ENCODE data around the gene IGFL1.
"Not testable (repeated sequence)": the region's sequence is repeated elsewhere in the genome, so short reads cannot be mapped to it uniquely, and the experiment has no call there.

The IGFL1 gene

GRCh38 chr19:46229442-46229841 is at the start of gene IGFL1:
Gene IGFL1 (plus strand): TSS chr19:46229742. CDS start chr19:46229775, 33 bp downstream.
- H3K27ac ChIP-seq = no peak within 1 kb of the TSS
- TF ChIP-seq CTCF (IDR thresholded peaks at IDR 0.05) (no peak), ZFX (IDR thresholded peaks at IDR 0.05; ENCODE audit: borderline replicate concordance) (no peak)

GRCh38 chr19:46180701-46181387 is 48.7 kb upstream of the IGFL1 start:
- no peak overlapping the region for H3K27ac ChIP-seq
- TF ChIP-seq ZFX (IDR thresholded peaks at IDR 0.05; ENCODE audit: borderline replicate concordance) (no peak), CTCF (IDR thresholded peaks at IDR 0.05) (no peak)

- H3K27ac ChIP-seq = no peak overlapping the region
- TF ChIP-seq CTCF (IDR thresholded peaks at IDR 0.05) (no peak), ZFX (IDR thresholded peaks at IDR 0.05; ENCODE audit: borderline replicate concordance) (no peak)
These were observed 48.2 kb upstream of the IGFL1 start for GRCh38 chr19:46181388-46181779.

- TF ChIP-seq ZFX (IDR thresholded peaks at IDR 0.05; ENCODE audit: borderline replicate concordance) = no peak
- TF ChIP-seq CTCF (IDR thresholded peaks at IDR 0.05) = no peak
- H3K27ac ChIP-seq = no peak overlapping the region
These were observed 47.1 kb upstream of the IGFL1 start for GRCh38 chr19:46182476-46182875.

GRCh38 chr19:46184775-46185710 is 44.5 kb upstream of the IGFL1 start:
- H3K27ac ChIP-seq = not testable (repeated sequence)

- H3K27ac ChIP-seq = no peak overlapping the region
- TF ChIP-seq CTCF (IDR thresholded peaks at IDR 0.05) (peak; percentile 36), ZFX (IDR thresholded peaks at IDR 0.05; ENCODE audit: borderline replicate concordance) (no peak)
These were observed 43.3 kb upstream of the IGFL1 start for GRCh38 chr19:46186101-46186716.

GRCh38 chr19:46186717-46187101 is 42.8 kb upstream of the IGFL1 start:
- no peak overlapping the region for H3K27ac ChIP-seq
- TF ChIP-seq ZFX (IDR thresholded peaks at IDR 0.05; ENCODE audit: borderline replicate concordance) (no peak), CTCF (IDR thresholded peaks at IDR 0.05) (no peak)
